Activated effector memory CD4-positive, alpha-beta T cell treated with Interleukin-2 at 50 U/mL for 16 hours (primary cell): ENCODE data around the gene C1orf116.
"Not testable (repeated sequence)": the region's sequence is repeated elsewhere in the genome, so short reads cannot be mapped to it uniquely, and the experiment has no call there.

Experiments used
- DNase-seq: peaks from one replicate; pipeline ENCODE4 v3.0.0-alpha.2; 2020

Gene C1orf116

GRCh38 chr1:207058878-207059867, 26.6 kb upstream of the C1orf116 start:
- no peak for DNase-seq

- no peak for DNase-seq
Measured at GRCh38 chr1:207058252-207058651, 25.7 kb upstream of the C1orf116 start.

GRCh38 chr1:207056673-207057072, 24.1 kb upstream of the C1orf116 start:
- no peak for DNase-seq

GRCh38 chr1:207055386-207056001, 22.9 kb upstream of the C1orf116 start:
- DNase-seq, result no peak

GRCh38 chr1:207054491-207054890, 21.9 kb upstream of the C1orf116 start:
- DNase-seq, result no peak

- peak; percentile 85 for DNase-seq
Measured at GRCh38 chr1:207052911-207053769, 20.6 kb upstream of the C1orf116 start, which contains the start of gene PFKFB2. Gene PFKFB2, plus strand, starts transcription at chr1:207053275. Its CDS starts 1,443 bp downstream, at chr1:207054718.

- DNase-seq, result no peak
Measured at GRCh38 chr1:207051191-207051943, 18.8 kb upstream of the C1orf116 start, which contains the start of gene YOD1. Gene YOD1, minus strand, starts transcription at chr1:207051208. Its CDS starts 178 bp downstream, at chr1:207051030.

- peak; percentile 72 for DNase-seq
Measured at GRCh38 chr1:207050480-207051190, 18.1 kb upstream of the C1orf116 start.

- DNase-seq, result peak; percentile 18
Measured at GRCh38 chr1:207049974-207050391, 17.4 kb upstream of the C1orf116 start.

- DNase-seq, result no peak
Measured at GRCh38 chr1:207049514-207049913, 17.0 kb upstream of the C1orf116 start.

- DNase-seq, result no peak
Measured at GRCh38 chr1:207049054-207049453, 16.5 kb upstream of the C1orf116 start.

GRCh38 chr1:207048041-207048440, 15.5 kb upstream of the C1orf116 start:
- DNase-seq, result no peak

GRCh38 chr1:207047505-207047904, 14.9 kb upstream of the C1orf116 start:
- DNase-seq, result no peak

GRCh38 chr1:207045453-207045852, 12.9 kb upstream of the C1orf116 start:
- DNase-seq, result no peak

GRCh38 chr1:207041397-207041796, 8.8 kb upstream of the C1orf116 start:
- DNase-seq, result not testable (repeated sequence)

GRCh38 chr1:207040181-207040533, 7.6 kb upstream of the C1orf116 start:
- no peak for DNase-seq

GRCh38 chr1:207039380-207040180, 7.0 kb upstream of the C1orf116 start:
- no peak for DNase-seq

- DNase-seq, result no peak
Measured at GRCh38 chr1:207036865-207037264, 4.3 kb upstream of the C1orf116 start.

- no peak for DNase-seq
Measured at GRCh38 chr1:207035877-207036551, 3.5 kb upstream of the C1orf116 start.

GRCh38 chr1:207034998-207035397, 2.4 kb upstream of the C1orf116 start:
- no peak for DNase-seq
